ENCODE measurements around the gene GIPC3. TPM values are rescaled to one million over a fixed set of nuclear protein-coding genes. Genes with fewer than 3 reads are reported as not detected.

GIPC3 gene
- total and polyA plus RNA-seq, 2 of the 8 experiments (the other 6 are each of a cell fraction or from before 2014, with no cell fraction given): 1.0 to 1.2 TPM

DNA sequence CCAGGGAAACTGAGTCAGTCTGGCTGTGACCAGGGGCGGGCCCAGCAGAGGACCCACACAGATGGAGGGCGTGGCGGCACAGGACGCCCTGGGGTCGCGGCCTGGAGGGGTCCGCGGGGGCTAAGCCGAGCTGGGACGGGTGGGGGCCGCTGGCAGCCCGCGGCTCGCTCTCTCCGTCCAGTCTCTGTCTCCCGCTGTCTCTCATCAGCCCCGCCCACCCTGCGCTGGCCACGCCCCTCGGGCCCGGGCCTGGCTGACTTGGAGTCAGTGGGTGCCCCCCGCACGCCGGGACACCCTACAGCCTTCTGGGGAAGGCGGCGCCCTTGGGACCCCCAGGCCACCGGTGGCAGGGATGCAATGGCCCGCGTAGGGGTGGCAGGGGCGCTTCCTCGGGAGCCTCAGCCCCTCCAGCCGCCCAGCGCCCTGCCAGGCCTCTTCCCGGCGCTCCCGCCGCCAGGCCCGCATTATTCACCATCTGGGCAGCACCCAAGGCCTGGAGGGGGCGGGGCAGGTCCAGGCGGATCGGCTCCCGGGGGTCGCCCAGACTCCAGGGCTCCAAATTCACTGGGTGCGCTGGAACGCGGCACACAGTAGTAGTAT lies 21.5 kb downstream of the GIPC3 start, which contains the start of gene TBXA2R:
Gene TBXA2R (minus strand): TSS at position 186 of the 600 bp plus-strand sequence. CDS start 6,241 bp downstream, outside the sequence.
- Histone ChIP-seq H4K91ac (replicated peaks; ENCODE audit: insufficient read length, low read length) (peak within 1 kb of the TSS; percentile 52), H3K56ac (replicated peaks; ENCODE audit: insufficient read length, low read depth, low read length) (no peak within 1 kb of the TSS), H2BK15ac (ENCODE audit: low read length) (peak within 1 kb of the TSS; percentile 99), H3K27me3 (replicated peaks in 1 of 4; ENCODE audit: control insufficient read depth in 3 of 4, extremely low read depth in 1 of 4, insufficient read depth in 3 of 4, low read length in 3 of 4) (peaks cover 0 to 16% (median 13%) of the 10 kb centered on the region in 4 experiments; a peak in 5 of 7 replicates), H2BK20ac (ENCODE audit: low read length) (no peak within 1 kb of the TSS), H3K9ac (replicated peaks in 1 of 4; ENCODE audit: extremely low read depth in 1 of 4, low read depth in 3 of 4, low read length in 3 of 4) (peak within 1 kb of the TSS in 1 of 4 experiments; percentile 39; a peak in 2 of 7 replicates), H2AFZ (ENCODE audit: low read length) (peak within 1 kb of the TSS; percentile 80; the same call in 1 of the 2 replicates), H3K4me2 (ENCODE audit: insufficient read depth in 1 of 2, low read depth in 2 of 2, low read length in 2 of 2) (peak within 1 kb of the TSS; percentile 82 to 83), H4K8ac (ENCODE audit: extremely low read depth, insufficient read depth, low read length) (peak within 1 kb of the TSS; percentile 5; the same call in 1 of the 2 replicates), H3K4ac (replicated peaks; ENCODE audit: insufficient read length, low read depth, low read length) (peak within 1 kb of the TSS; percentile 38), H2BK5ac (ENCODE audit: low read depth, low read length) (peak within 1 kb of the TSS; percentile 35; the same call in 1 of the 2 replicates), H2BK12ac (ENCODE audit: low read depth, low read length) (peak within 1 kb of the TSS; percentile 50; the same call in 1 of the 2 replicates), H2AK5ac (ENCODE audit: low read depth, low read length) (peak within 1 kb of the TSS; percentile 86), H3K79me1 (ENCODE audit: low read depth, low read length) (no peaks in the 10 kb centered on the region), H3K4me1 (replicated peaks in 1 of 4; ENCODE audit: control insufficient read depth in 3 of 4, insufficient read depth in 4 of 4, low read length in 3 of 4) (peaks cover 3 to 14% (median 12%) of the 10 kb centered on the region in 4 experiments), H3K18ac (ENCODE audit: extremely low read depth, low read length) (peak within 1 kb of the TSS; percentile 81; the same call in 1 of the 2 replicates), H3K79me2 (ENCODE audit: control insufficient read depth in 1 of 2, insufficient read depth in 2 of 2, low read length in 2 of 2) (no peaks in the 10 kb centered on the region), H3K27ac (ENCODE audit: low read depth, low read length) (no peak within 1 kb of the TSS), H3K23ac (ENCODE audit: insufficient read length) (no peak within 1 kb of the TSS), H4K20me1 (replicated peaks in 1 of 2; ENCODE audit: control insufficient read depth in 1 of 2, insufficient read depth in 2 of 2, low read length in 2 of 2) (peaks cover 0 to 8% of the 10 kb centered on the region in 2 experiments), H3K36me3 (ENCODE audit: control insufficient read depth in 2 of 4, insufficient read depth in 4 of 4, low read length in 3 of 4) (peaks cover 0 to 8% (median under 1%) of the 10 kb centered on the region in 4 experiments; a peak in 1 of 8 replicates), H4K5ac (ENCODE audit: insufficient read length, low read depth, low read length) (no peak within 1 kb of the TSS), H3K4me3 (ENCODE audit: extremely low read depth in 1 of 4, insufficient read depth in 2 of 4, low read depth in 3 of 4, low read length in 4 of 4) (peak within 1 kb of the TSS; percentile 15 to 64 (median 36)), H3K9me3 (ENCODE audit: insufficient read depth in 2 of 2, low read depth in 1 of 2, low read length in 1 of 2) (no peaks in the 10 kb centered on the region), H2BK120ac (replicated peaks; ENCODE audit: low read depth, low read length) (no peak within 1 kb of the TSS), H3K23me2 (ENCODE audit: low read depth, low read length) (peaks cover 18% of the 10 kb centered on the region; the same call in 1 of the 2 replicates), H3K14ac (ENCODE audit: insufficient read length) (no peak within 1 kb of the TSS)
- DNase-seq (ENCODE audit: low read depth in 1 of 2, low spot score in 2 of 2) (peak in 1 of 2 experiments; percentile 93), FAIRE-seq (no peak)
- ChIA-PET CTCF (ENCODE audit: partially characterized antibody) (interaction anchor here (3.4 to 4.0 kb wide), 2 partner anchors 8 to 12 kb away, joined by 21 to 23 read pairs; no protein-coding TSS in a partner anchor), POLR2A (ENCODE audit: partially characterized antibody) (interaction anchor here (1.3 kb wide), 3 partner anchors 7 to 51 kb away, joined by 3 to 6 read pairs (median 3); no protein-coding TSS in a partner anchor)
- 12% methylated on average over 18 of the region's 46 CpGs; no CpG with 5 or more reads in 1 of the 2 experiments for WGBS, 2 experiments (ENCODE audit: extremely low coverage in 1 of 2, insufficient coverage in 1 of 2, insufficient read length in 1 of 2, insufficient replicate concordance in 2 of 2, low coverage in 1 of 2, low lambda C conversion rate in 2 of 2, missing lambda C conversion rate in 1 of 2)
- TF ChIP-seq SIRT6 (IDR thresholded peaks at IDR 0.05; ENCODE audit: low read length) (no peak), KDM4A (IDR thresholded peaks at IDR 0.05; ENCODE audit: low read depth, low read length, severe bottlenecking) (peak; percentile 64), ASH2L (IDR thresholded peaks at IDR 0.05; ENCODE audit: low read length) (no peak), YY1 (IDR thresholded peaks at IDR 0.05; ENCODE audit: low read depth, low read length) (no peak), CBX8 (IDR thresholded peaks at IDR 0.05; ENCODE audit: borderline replicate concordance, low read depth, low read length) (no peak)
- TF ChIP-seq, protein P1, sequence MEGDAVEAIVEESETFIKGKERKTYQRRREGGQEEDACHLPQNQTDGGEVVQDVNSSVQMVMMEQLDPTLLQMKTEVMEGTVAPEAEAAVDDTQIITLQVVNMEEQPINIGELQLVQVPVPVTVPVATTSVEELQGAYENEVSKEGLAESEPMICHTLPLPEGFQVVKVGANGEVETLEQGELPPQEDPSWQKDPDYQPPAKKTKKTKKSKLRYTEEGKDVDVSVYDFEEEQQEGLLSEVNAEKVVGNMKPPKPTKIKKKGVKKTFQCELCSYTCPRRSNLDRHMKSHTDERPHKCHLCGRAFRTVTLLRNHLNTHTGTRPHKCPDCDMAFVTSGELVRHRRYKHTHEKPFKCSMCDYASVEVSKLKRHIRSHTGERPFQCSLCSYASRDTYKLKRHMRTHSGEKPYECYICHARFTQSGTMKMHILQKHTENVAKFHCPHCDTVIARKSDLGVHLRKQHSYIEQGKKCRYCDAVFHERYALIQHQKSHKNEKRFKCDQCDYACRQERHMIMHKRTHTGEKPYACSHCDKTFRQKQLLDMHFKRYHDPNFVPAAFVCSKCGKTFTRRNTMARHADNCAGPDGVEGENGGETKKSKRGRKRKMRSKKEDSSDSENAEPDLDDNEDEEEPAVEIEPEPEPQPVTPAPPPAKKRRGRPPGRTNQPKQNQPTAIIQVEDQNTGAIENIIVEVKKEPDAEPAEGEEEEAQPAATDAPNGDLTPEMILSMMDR (IDR thresholded peaks at IDR 0.05; ENCODE audit: control extremely low read depth in 1 of 3, insufficient read depth in 1 of 3, low read depth in 1 of 3, low read length in 3 of 3): 0 out of 4 replicates have a peak, but pooled peaks of 1 of the 3 experiments have one; percentile 1
- TF ChIP-seq, protein P2, sequence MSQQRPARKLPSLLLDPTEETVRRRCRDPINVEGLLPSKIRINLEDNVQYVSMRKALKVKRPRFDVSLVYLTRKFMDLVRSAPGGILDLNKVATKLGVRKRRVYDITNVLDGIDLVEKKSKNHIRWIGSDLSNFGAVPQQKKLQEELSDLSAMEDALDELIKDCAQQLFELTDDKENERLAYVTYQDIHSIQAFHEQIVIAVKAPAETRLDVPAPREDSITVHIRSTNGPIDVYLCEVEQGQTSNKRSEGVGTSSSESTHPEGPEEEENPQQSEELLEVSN (IDR thresholded peaks at IDR 0.05): no peak
- TF ChIP-seq, protein P3, sequence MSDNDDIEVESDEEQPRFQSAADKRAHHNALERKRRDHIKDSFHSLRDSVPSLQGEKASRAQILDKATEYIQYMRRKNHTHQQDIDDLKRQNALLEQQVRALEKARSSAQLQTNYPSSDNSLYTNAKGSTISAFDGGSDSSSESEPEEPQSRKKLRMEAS (IDR thresholded peaks at IDR 0.05): no peak
